H9 (cell line): ENCODE results near the gene BFSP2. TPM values are rescaled to one million over a fixed set of nuclear protein-coding genes. Genes with fewer than 3 reads are reported as not detected.

Source experiments
- DNase-seq: peaks from one replicate; pipeline ENCODE4 v3.0.0-alpha.2; 2017
- H2AFZ ChIP-seq: one replicate; pipeline ENCODE4 v1.6.1; 2013; ENCODE audit warnings: mild to moderate bottlenecking, low read length, control low read depth, moderate library complexity
- H2AK5ac ChIP-seq: 2 replicates; pipeline ENCODE4 v1.6.1; 2013; ENCODE audit warnings: low read length, control low read depth, mixed read lengths; ENCODE audit not compliant: insufficient read length
- H2BK120ac ChIP-seq: one replicate; pipeline ENCODE4 v1.6.1; 2013; ENCODE audit warnings: low read depth, mild to moderate bottlenecking, low read length, control low read depth, inconsistent platforms; ENCODE audit not compliant: poor library complexity, severe bottlenecking
- H2BK12ac ChIP-seq: 2 replicates; pipeline ENCODE4 v1.6.1; 2013; ENCODE audit warnings: low read length, control low read depth, mixed read lengths, low read depth; ENCODE audit not compliant: insufficient read length
- H2BK15ac ChIP-seq: 2 replicates; pipeline ENCODE4 v1.6.1; 2013; ENCODE audit warnings: low read depth, low read length, control low read depth
- H2BK20ac ChIP-seq: one replicate; pipeline ENCODE4 v1.6.1; 2013; ENCODE audit warnings: low read depth, mild to moderate bottlenecking, low read length, control low read depth, inconsistent platforms; ENCODE audit not compliant: poor library complexity, severe bottlenecking
- H2BK5ac ChIP-seq: 2 replicates; pipeline ENCODE4 v1.6.1; 2013; ENCODE audit warnings: low read length, control low read depth, mixed read lengths; ENCODE audit not compliant: insufficient read length
- H3K14ac ChIP-seq: 2 replicates; pipeline ENCODE4 v1.6.1; 2013; ENCODE audit warnings: low read length, control low read depth; ENCODE audit not compliant: insufficient read depth
- H3K18ac ChIP-seq: 2 replicates; pipeline ENCODE4 v1.6.1; 2013; ENCODE audit warnings: low read depth, mild to moderate bottlenecking, mixed read lengths, low read length, control low read depth; ENCODE audit not compliant: insufficient read length
- H3K23ac ChIP-seq: 2 replicates; pipeline ENCODE4 v1.6.1; 2013; ENCODE audit warnings: low read length, control low read depth, mixed read lengths, low read depth; ENCODE audit not compliant: insufficient read length
- H3K23me2 ChIP-seq: 2 replicates; pipeline ENCODE4 v1.6.1; 2013; ENCODE audit warnings: low read depth, mild to moderate bottlenecking, mixed read lengths, low read length, control low read depth; ENCODE audit not compliant: insufficient read length, poor library complexity, severe bottlenecking
- H3K27ac ChIP-seq: 2 replicates; pipeline ENCODE4 v1.5.1; 2013; ENCODE audit warnings: low read length, control low read depth, mixed read lengths, low read depth; ENCODE audit not compliant: insufficient read length
- H3K27me3 ChIP-seq: 2 replicates; pipeline ENCODE4 v1.6.1; 2013; ENCODE audit warnings: low read length, control low read depth, inconsistent platforms; ENCODE audit not compliant: insufficient read depth
- H3K4ac ChIP-seq: 2 replicates; pipeline ENCODE4 v1.6.1; 2013; ENCODE audit warnings: low read depth, mild to moderate bottlenecking, control low read depth, inconsistent platforms, low read length, moderate library complexity
- H3K4me1 ChIP-seq: 2 replicates; pipeline ENCODE4 v1.6.1; 2013; ENCODE audit warnings: low read length, control low read depth, inconsistent platforms; ENCODE audit not compliant: insufficient read depth
- H3K4me2 ChIP-seq: 2 replicates; pipeline ENCODE4 v1.6.1; 2013; ENCODE audit warnings: low read length, control low read depth, mixed read lengths; ENCODE audit not compliant: insufficient read length, insufficient read depth
- H3K56ac ChIP-seq: 2 replicates; pipeline ENCODE4 v1.6.1; 2013; ENCODE audit warnings: low read depth, mild to moderate bottlenecking, mixed read lengths, low read length, control low read depth; ENCODE audit not compliant: insufficient read length
- H3K79me1 ChIP-seq: 2 replicates; pipeline ENCODE4 v1.6.1; 2013; ENCODE audit warnings: low read depth, mild to moderate bottlenecking, moderate library complexity, low read length, control low read depth, inconsistent platforms; ENCODE audit not compliant: insufficient read depth, poor library complexity, severe bottlenecking
- H3K79me2 ChIP-seq: 2 replicates; pipeline ENCODE4 v1.6.1; 2013; ENCODE audit warnings: low read length, control low read depth, inconsistent platforms; ENCODE audit not compliant: insufficient read depth
- H3K9ac ChIP-seq: 2 replicates; pipeline ENCODE4 v1.6.1; 2013; ENCODE audit warnings: low read length, control low read depth, mixed read lengths; ENCODE audit not compliant: insufficient read length; ENCODE audit errors: extremely low read depth
- H3K9me3 ChIP-seq: one replicate; pipeline ENCODE4 v1.6.1; 2013; ENCODE audit warnings: low read depth, low read length, inconsistent platforms; ENCODE audit not compliant: control insufficient read depth
- H3T11ph ChIP-seq: one replicate; pipeline ENCODE4 v1.6.1; 2013; ENCODE audit warnings: mild to moderate bottlenecking, low read length, control low read depth, inconsistent platforms
- H4K20me1 ChIP-seq: one replicate; pipeline ENCODE4 v1.6.1; 2013; ENCODE audit not compliant: control insufficient read depth, insufficient read length, insufficient read depth
- H4K5ac ChIP-seq: 2 replicates; pipeline ENCODE4 v1.6.1; 2013; ENCODE audit warnings: low read depth, mild to moderate bottlenecking, mixed read lengths, low read length, control low read depth; ENCODE audit not compliant: insufficient read length
- H4K8ac ChIP-seq: replicated peaks from 2 replicates; pipeline ENCODE4 v1.6.1; 2013; ENCODE audit warnings: low read length, control low read depth, mixed read lengths, low read depth; ENCODE audit not compliant: insufficient read length
- H4K91ac ChIP-seq: 2 replicates; pipeline ENCODE4 v1.6.1; 2013; ENCODE audit warnings: low read depth, mild to moderate bottlenecking, moderate library complexity, mixed read lengths, low read length, control low read depth; ENCODE audit not compliant: insufficient read length
- H3K27ac Mint-ChIP-seq, 3 experiments: 2 replicates in 2 of 3; 3 replicates in 1 of 3; pipeline ENCODE4 v1.8.0; 2020 to 2021; ENCODE audit warnings: mixed read lengths in 3 of 3, mild to moderate bottlenecking in 1 of 3, moderate library complexity in 1 of 3
- H3K27me3 Mint-ChIP-seq: 2 replicates; pipeline ENCODE4 v1.8.0; 2021; ENCODE audit warnings: low read depth, mild to moderate bottlenecking, moderate library complexity, mixed read lengths
- H3K36me3 Mint-ChIP-seq, 3 experiments: 2 replicates in 2 of 3; 3 replicates in 1 of 3; pipeline ENCODE4 v1.8.0; 2020 to 2021; ENCODE audit warnings: low read depth in 3 of 3, mixed read lengths in 3 of 3; ENCODE audit not compliant: insufficient read depth in 1 of 3
- H3K4me1 Mint-ChIP-seq, 2 experiments: 2 replicates each; pipeline ENCODE4 v1.8.0; 2020; ENCODE audit warnings: mixed read lengths in 2 of 2
- H3K4me3 Mint-ChIP-seq, 2 experiments: 2 replicates in 1 of 2; 3 replicates in 1 of 2; pipeline ENCODE4 v1.8.0; 2020 to 2021; ENCODE audit warnings: mild to moderate bottlenecking in 2 of 2, mixed read lengths in 2 of 2, moderate library complexity in 1 of 2
- H3K9me3 Mint-ChIP-seq, 2 experiments: 2 replicates in 1 of 2; 3 replicates in 1 of 2; pipeline ENCODE4 v1.8.0; 2020; ENCODE audit warnings: mild to moderate bottlenecking in 2 of 2, mixed read lengths in 2 of 2, moderate library complexity in 1 of 2
- CTCF ChIP-seq: fragments of 200-600 bp; sonication (generic); conservative IDR thresholded peaks from 3 replicates; pipeline ENCODE4 v1.8.0; 2021; ENCODE audit warnings: antibody characterized with exemption, mild to moderate bottlenecking
- WGBS: extraction: QIAGEN DNeasy Blood & Tissue Kit; methylation state at CpG from one replicate; pipeline ENCODE4 v1.1.7; 2013; ENCODE audit warnings: missing lambda C conversion rate, low lambda C conversion rate, mixed read lengths; ENCODE audit not compliant: insufficient read length; ENCODE audit errors: extremely low coverage; 5-methylcytosine and 5-hydroxymethylcytosine counted together
- total RNA-seq: library from RNA; stranded (reverse); gene quantifications from 2 replicates; pipeline ENCODE4 v1.2.1, GENCODE V29; 2021

The BFSP2 gene
- total RNA-seq, 1 experiment from 2014 or later: not detected

GRCh38 chr3:133418361-133418760, 18.5 kb downstream of the BFSP2 start:
- H3K56ac ChIP-seq: no peak overlapping the region
- H2BK12ac ChIP-seq: no peak overlapping the region
- no peak overlapping the region for H3K27ac Mint-ChIP-seq
- H3K9ac ChIP-seq: no peak overlapping the region
- no peaks in the 10 kb centered on the region for H3K36me3 Mint-ChIP-seq
- no peak overlapping the region for H2BK15ac ChIP-seq
- WGBS: no CpG with 5 or more reads among the region's 7 CpGs
- no peaks in the 10 kb centered on the region for H3K4me1 ChIP-seq
- H4K20me1 ChIP-seq: no peaks in the 10 kb centered on the region
- no peak overlapping the region for H2AK5ac ChIP-seq
- no peak overlapping the region for H3K23ac ChIP-seq
- H4K8ac ChIP-seq: no peak overlapping the region
- no peak overlapping the region for H2AFZ ChIP-seq
- no peak overlapping the region for H3K27ac ChIP-seq
- H3K4ac ChIP-seq: no peak overlapping the region
- no peak for DNase-seq
- H2BK5ac ChIP-seq: no peak overlapping the region
- H3K18ac ChIP-seq: no peak overlapping the region
- H3K79me1 ChIP-seq: no peaks in the 10 kb centered on the region
- no peaks in the 10 kb centered on the region for H3K79me2 ChIP-seq
- TF ChIP-seq CTCF: no peak
- no peak overlapping the region for H4K5ac ChIP-seq
- H3K9me3 Mint-ChIP-seq: peaks cover 0 to 12% of the 10 kb centered on the region in 2 experiments; a peak in 2 of 5 replicates
- no peaks in the 10 kb centered on the region for H3K23me2 ChIP-seq
- no peak overlapping the region for H2BK120ac ChIP-seq
- no peak overlapping the region for H2BK20ac ChIP-seq
- H4K91ac ChIP-seq: no peak overlapping the region
- no peak overlapping the region for H3K14ac ChIP-seq
- H3K4me3 Mint-ChIP-seq: no peak overlapping the region
- no peaks in the 10 kb centered on the region for H3K9me3 ChIP-seq
- H3K27me3 Mint-ChIP-seq: no peaks in the 10 kb centered on the region; the same call in none of the 2 replicates
- no peak overlapping the region for H3K4me2 ChIP-seq
- no peaks in the 10 kb centered on the region for H3K27me3 ChIP-seq
- H3K4me1 Mint-ChIP-seq: 0 out of 4 replicates have a peak, but pooled peaks cover 0 to 8% of the 10 kb centered on the region in 2 experiments
- H3T11ph ChIP-seq: no peak overlapping the region
